Natural killer cell (primary cell): Measurements from ENCODE around the gene CTPS1. TPM values are rescaled to one million over a fixed set of nuclear protein-coding genes. Genes with fewer than 3 reads are reported as not detected.

Experiments
- ATAC-seq, 3 donors: fragments of 150-1000 bp in 2 of 3; fragments of 200-7000 bp in 1 of 3; cut with Tn5 transposase; 1 replicate in 1 of 3; 2 replicates in 2 of 3; pipeline ENCODE4 v1.10.0; 2021; ENCODE audit warnings: mild to moderate bottlenecking in 2 of 3, moderate library complexity in 2 of 3
- DNase-seq, 2 donors: peaks; one replicate each; pipeline versions ENCODE4 v3.0.0 to v3.0.0-alpha.2; 2013 to 2021; ENCODE audit warnings: mixed read lengths in 1 of 2
- H3K27ac ChIP-seq: one replicate; pipeline ENCODE4 v1.5.1; 2013; ENCODE audit warnings: mild to moderate bottlenecking, low read length
- H3K27me3 ChIP-seq: one replicate; pipeline ENCODE4 v1.6.1; 2013; ENCODE audit warnings: low read length; ENCODE audit not compliant: control insufficient read depth, insufficient read depth
- H3K36me3 ChIP-seq: one replicate; pipeline ENCODE4 v1.6.1; 2013; ENCODE audit warnings: low read length; ENCODE audit not compliant: control insufficient read depth, insufficient read depth
- H3K4me1 ChIP-seq: one replicate; pipeline ENCODE4 v1.6.1; 2013; ENCODE audit warnings: low read length; ENCODE audit not compliant: control insufficient read depth, insufficient read depth
- H3K4me3 ChIP-seq: one replicate; pipeline ENCODE4 v1.5.1; 2013; ENCODE audit warnings: low read length
- H3K9me3 ChIP-seq: one replicate; pipeline ENCODE4 v1.6.1; 2013; ENCODE audit warnings: low read length; ENCODE audit not compliant: control insufficient read depth, insufficient read depth
- H3K27ac Mint-ChIP-seq, 2 donors: one replicate each; pipeline ENCODE4 v1.8.0; 2022; ENCODE audit warnings: mild to moderate bottlenecking in 2 of 2, mixed read lengths in 2 of 2, moderate library complexity in 1 of 2
- H3K27me3 Mint-ChIP-seq, 2 donors: one replicate each; pipeline ENCODE4 v1.8.0; 2022; ENCODE audit warnings: low read depth in 2 of 2, mixed read lengths in 2 of 2
- H3K36me3 Mint-ChIP-seq: one replicate; pipeline ENCODE4 v1.8.0; 2022; ENCODE audit warnings: mixed read lengths
- H3K4me1 Mint-ChIP-seq, 2 donors: one replicate each; pipeline ENCODE4 v1.8.0; 2022; ENCODE audit warnings: mixed read lengths in 2 of 2
- H3K4me3 Mint-ChIP-seq: one replicate; pipeline ENCODE4 v1.8.0; 2022; ENCODE audit warnings: mild to moderate bottlenecking, moderate library complexity, mixed read lengths
- H3K9me3 Mint-ChIP-seq, 2 donors: one replicate each; pipeline ENCODE4 v1.8.0; 2022; ENCODE audit warnings: mixed read lengths in 2 of 2
- CTCF ChIP-seq: fragments of 200-600 bp; IDR thresholded peaks from one replicate; pipeline ENCODE4 v1.8.0; 2022; ENCODE audit warnings: antibody characterized with exemption
- WGBS: methylation state at CpG from one replicate; pipeline ENCODE4 v1.1.7; 2013; ENCODE audit warnings: missing lambda C conversion rate; ENCODE audit not compliant: insufficient coverage; 5-methylcytosine and 5-hydroxymethylcytosine counted together
- intact Hi-C: fragments of 100-400 bp; cut with micrococcal nuclease; formaldehyde crosslinking; loops from one replicate; pipeline ENCODE4 v1.14.2; 2022
- total RNA-seq, 4 donors: library from RNA; stranded (reverse); fragments of 120-200 nt in 1 of 4; gene quantifications; one replicate each; pipeline versions ENCODE4 v1.2.3 to v1.2.4, GENCODE V29; 2013 to 2022

CTPS1 gene
- total RNA-seq, 3 donors from 2014 or later (not counting 1 experiment from before 2014, with no cell fraction given) = 90.5 to 128 (median 99.0) TPM

GRCh38 chr1:40948741-40949443, 30.6 kb upstream of the CTPS1 start:
- Histone ChIP-seq H3K27me3 (peaks cover 2% of the 10 kb centered on the region), H3K36me3 (no peaks in the 10 kb centered on the region), H3K27ac (no peak overlapping the region), H3K9me3 (no peaks in the 10 kb centered on the region), H3K4me1 (peaks cover 6% of the 10 kb centered on the region), H3K4me3 (no peak overlapping the region)
- H3K9me3 Mint-ChIP-seq = no peaks in the 10 kb centered on the region
- 43% methylated on average over 8 of the region's 9 CpGs for WGBS
- no peak overlapping the region for H3K4me3 Mint-ChIP-seq
- peak; percentile 31 to 66 for DNase-seq
- H3K4me1 Mint-ChIP-seq = peaks cover 0 to 17% of the 10 kb centered on the region in 2 donors
- intact Hi-C loops = no loop called here
- peak; percentile 65 to 76 (median 72) for ATAC-seq
- TF ChIP-seq CTCF = peak; percentile 67
- H3K27me3 Mint-ChIP-seq = peaks cover 20 to 28% of the 10 kb centered on the region in 2 donors
- no peak overlapping the region for H3K27ac Mint-ChIP-seq
- H3K36me3 Mint-ChIP-seq = no peaks in the 10 kb centered on the region

- H3K27me3 ChIP-seq = peaks cover 2% of the 10 kb centered on the region
- H3K4me1 ChIP-seq = peaks cover 6% of the 10 kb centered on the region
- H3K9me3 ChIP-seq = no peaks in the 10 kb centered on the region
- no peak overlapping the region for H3K27ac Mint-ChIP-seq
- no peaks in the 10 kb centered on the region for H3K9me3 Mint-ChIP-seq
- H3K36me3 Mint-ChIP-seq = no peaks in the 10 kb centered on the region
- intact Hi-C loops = no loop called here
- no peaks in the 10 kb centered on the region for H3K36me3 ChIP-seq
- no peak for TF ChIP-seq CTCF
- no peak for DNase-seq
- no peak for ATAC-seq
- H3K4me3 ChIP-seq = no peak overlapping the region
- H3K4me3 Mint-ChIP-seq = no peak overlapping the region
- WGBS = 65% methylated on average over 4 of the region's 6 CpGs
- no peak overlapping the region for H3K27ac ChIP-seq
- peaks cover 20 to 28% of the 10 kb centered on the region in 2 donors for H3K27me3 Mint-ChIP-seq
- H3K4me1 Mint-ChIP-seq = peaks cover 0 to 17% of the 10 kb centered on the region in 2 donors
Observed at GRCh38 chr1:40949563-40949962, 29.9 kb upstream of the CTPS1 start.

GRCh38 chr1:40951943-40952743, 27.4 kb upstream of the CTPS1 start:
- Histone ChIP-seq H3K36me3 (no peaks in the 10 kb centered on the region), H3K27me3 (no peaks in the 10 kb centered on the region), H3K27ac (no peak overlapping the region), H3K4me3 (no peak overlapping the region), H3K4me1 (peaks cover 6% of the 10 kb centered on the region), H3K9me3 (no peaks in the 10 kb centered on the region)
- Mint-ChIP-seq H3K4me1 (peaks cover 0 to 17% of the 10 kb centered on the region in 2 donors), H3K27ac (no peak overlapping the region), H3K9me3 (no peaks in the 10 kb centered on the region), H3K27me3 (peaks cover 22 to 25% of the 10 kb centered on the region in 2 donors), H3K4me3 (no peak overlapping the region), H3K36me3 (no peaks in the 10 kb centered on the region)
- WGBS = 25% methylated on average over 17 of the region's 17 CpGs
- ATAC-seq (peak; percentile 64 to 82 (median 75)), DNase-seq (peak; percentile 52 to 76)
- peak; percentile 85 for TF ChIP-seq CTCF
- intact Hi-C loops = loop anchor here (1.0 to 2.0 kb wide), 2 partner anchors 178 to 339 kb away; no protein-coding TSS in a partner anchor
